GM18870 (cell line): ENCODE measurements around the gene STING1.

Source experiments
- ATAC-seq: cut with Tn5 transposase; IDR thresholded peaks from one replicate; pipeline ENCODE4 v1.9.1; 2021; ENCODE audit warnings: moderate library complexity; ENCODE audit not compliant: unreplicated experiment

Gene STING1

DNA sequence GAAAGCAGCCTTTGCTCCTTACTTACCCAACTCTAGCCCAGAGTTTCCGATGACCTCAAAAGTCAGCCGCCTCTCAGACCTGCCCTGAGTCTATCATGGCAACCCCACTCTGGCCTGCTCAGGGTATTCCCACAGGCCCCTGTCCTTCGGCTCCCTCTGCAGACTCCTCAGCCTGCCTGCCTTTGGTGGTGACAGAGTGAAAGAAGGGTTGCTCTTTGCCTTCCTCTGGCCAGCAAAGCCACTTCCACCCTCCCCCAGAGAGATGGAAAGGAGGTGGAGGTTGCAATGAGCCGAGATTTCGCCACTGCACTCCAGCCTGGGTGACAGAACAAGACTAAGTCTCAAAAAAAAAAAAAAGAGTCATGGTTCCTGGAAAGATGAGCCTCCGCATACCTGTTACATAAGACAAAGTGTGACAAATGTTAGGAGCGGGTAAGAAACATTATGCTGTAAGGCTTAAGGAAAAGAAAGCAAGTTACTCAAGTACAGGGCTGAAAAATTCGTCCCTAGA is 14.1 kb downstream of the STING1 start:
- no peak for ATAC-seq

DNA sequence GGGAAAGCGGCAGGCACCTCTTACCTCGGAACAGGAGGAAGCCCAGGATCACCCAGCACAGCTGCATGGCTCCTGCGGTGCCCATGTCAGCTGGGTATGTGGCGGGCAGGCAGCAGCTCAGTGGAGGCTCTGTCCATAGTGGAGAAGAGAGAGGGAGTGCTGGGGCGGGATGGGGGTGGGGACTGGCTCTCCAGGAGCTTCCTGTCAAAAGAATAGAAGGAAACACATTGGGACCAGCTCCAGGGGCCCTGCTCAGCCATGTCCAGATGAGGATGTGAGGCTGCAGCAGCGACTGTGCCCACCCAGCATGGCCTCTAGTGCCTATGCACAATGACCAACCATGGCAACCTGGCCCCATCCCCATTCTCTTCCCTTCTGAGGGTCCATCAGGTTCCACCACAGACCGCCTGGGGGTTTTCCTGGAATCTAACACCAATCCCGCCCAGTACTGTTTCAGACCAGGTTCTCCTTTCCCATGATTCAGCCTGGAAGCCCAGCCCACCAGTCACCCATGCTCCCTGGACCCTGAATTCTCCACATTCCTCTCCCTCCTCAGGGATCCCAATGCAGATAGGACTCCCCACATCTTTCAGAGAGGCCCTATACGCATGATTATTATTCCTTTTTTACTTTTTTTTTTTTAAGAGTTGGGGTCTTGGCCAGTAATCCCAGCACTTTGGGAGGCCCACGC is 19.8 kb downstream of the STING1 start, which contains the start of gene ECSCR:
ECSCR (minus strand) TSS at position 158 of the 691 bp plus-strand sequence; CDS start at position 85, 73 bp downstream.
- ATAC-seq = no peak

DNA sequence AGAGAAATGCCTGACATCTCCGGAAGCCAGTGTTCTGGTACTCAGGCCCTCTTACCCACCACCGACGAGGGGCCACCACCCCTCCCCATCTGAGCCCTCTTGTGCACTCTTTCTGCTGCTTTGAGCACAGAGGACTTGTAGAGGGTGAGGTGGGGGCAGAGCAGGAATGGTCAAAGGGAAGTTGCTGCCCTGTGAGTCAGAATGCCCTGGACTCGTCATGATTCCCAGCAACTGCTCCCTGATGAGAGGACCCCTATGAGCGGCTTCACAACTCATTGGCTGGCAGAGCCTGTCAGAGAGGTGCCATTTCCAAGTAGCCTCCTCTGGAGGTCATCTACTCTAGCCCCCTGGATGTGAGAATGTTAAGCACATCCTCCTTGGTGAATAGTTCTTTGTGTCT is 20.9 kb downstream of the STING1 start:
- ATAC-seq = no peak

DNA sequence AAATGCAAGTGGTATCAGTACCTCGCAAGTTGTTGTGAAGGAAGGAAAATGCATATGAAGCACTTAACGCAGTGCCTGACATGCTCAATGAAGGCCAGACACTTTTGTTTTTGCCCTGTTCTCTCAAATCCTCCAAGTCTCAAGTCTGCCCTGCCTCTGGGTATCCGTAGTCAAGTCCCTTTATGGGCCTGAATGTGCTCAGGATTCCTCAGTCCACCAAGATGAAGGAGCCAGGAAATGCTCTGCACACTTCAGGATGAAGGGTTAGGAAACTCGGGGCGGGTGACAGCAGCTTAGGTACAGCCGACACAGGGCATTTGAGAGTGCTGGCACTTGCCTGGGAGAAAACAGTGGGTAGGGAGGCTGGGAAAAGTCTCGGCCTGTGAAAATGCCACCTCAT is 21.4 kb downstream of the STING1 start:
- ATAC-seq = no peak

DNA sequence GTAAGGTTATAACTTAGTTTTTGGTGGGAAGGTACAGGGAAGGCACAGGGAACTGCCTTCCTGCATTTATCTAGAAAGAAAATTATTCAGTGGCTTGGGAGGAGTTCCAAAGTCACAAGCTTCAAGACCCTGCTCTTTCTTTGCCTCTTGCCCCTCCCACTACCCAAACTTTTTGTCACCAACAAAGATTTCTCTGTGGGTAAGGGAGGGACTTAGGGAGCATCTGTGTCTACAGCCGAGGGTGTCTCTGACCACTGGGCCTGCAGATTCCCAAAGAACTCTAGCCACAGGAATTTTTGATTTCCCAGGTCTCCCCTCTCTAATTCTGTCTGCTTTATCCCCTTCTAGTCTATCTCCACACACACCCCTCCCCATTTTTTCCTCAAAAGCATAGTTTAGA is 22.1 kb downstream of the STING1 start:
- ATAC-seq = no peak

DNA sequence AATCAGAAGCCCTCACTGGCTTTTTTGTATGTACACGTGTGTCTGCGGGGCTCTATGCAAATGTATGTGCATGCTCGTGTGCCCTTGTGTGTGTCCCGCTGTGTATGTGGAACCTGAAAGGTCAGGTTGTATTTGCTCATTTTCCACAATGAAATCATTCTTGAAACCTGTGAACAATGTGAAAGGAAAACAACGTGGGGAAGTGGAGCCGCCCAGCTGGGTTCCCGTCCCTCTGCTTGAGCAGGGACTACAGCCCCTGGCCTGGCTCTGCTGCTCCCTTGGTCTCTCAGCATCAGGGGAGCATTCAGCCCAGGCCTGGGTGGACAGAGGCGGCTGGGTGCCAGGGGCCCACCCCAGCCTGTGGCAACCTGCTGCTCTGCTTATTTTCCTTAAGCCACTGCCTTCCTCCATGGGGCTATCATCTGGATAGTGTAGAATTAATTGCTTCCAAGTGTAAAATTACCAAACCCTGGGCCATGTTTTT is 23.1 kb downstream of the STING1 start:
- ATAC-seq = peak; percentile 30

DNA sequence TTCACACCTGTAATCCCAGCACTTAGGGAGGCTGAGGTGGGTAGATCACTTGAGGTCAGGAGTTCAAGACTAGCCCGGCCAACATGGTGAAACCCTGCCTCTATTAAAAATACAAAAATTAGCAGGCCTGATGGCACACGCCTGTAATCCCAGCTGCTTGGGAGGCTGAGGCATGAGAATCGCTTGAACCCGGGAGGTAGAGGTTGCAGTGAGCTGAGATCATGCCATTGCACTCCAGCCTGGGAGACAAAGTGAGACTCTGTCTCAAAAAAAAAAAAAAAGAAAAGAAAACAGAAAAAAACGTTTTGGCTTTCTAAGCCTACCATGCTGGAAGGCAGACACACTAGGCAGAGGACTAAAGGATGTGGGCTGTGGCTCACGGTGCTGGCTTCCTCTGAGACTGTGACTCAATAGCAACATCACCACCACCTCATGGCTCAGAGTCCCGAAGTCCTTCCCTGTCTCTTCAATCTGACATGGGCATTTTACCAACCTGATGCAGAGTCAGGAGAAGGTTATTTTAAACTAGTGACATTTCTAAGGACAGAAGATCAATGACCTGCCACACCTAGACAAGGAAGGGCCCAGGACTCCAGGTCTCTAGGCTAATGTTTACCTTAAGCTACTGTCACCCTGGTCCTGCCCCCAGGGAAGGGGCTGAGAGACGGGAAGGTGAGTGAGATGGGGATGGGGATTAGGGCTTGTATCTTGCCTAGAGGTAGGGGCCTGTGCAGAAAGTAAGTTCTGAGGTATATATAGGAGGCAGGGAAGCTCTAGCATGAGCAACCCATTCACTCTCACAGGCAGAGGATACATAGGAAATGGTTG is 23.8 kb downstream of the STING1 start:
- ATAC-seq = peak; percentile 66

DNA sequence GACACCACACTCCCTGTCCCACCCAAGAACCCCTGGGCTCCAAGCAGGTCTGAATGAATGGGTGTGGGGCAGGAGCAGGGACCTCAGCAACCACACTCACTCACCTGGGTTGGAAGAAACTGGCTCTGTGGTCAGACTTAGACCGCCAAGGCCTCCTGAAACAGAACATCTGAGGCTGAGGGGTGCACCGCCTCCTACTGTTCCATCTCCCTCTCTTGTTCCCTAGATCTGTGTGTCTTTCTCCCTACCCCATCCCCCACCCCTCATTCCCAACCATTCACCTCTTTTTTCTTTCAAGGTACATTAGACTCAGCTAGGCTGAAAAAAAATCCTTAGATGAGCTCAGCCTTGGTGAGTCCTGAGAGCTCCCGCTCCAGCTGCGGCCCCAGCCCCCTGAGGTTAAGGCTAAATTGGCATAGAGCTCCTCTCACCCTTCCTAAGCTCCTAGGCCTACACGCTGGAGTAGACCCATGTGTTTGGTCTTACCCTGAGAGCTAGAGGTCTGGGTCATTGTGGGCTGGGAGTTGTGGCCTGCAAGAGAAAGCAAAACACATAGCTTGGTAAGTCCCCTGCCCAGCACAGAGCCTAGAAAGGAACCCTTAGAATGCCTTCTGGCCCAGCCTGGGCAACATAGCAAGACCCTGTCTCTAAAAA is 24.8 kb downstream of the STING1 start:
- no peak for ATAC-seq

DNA sequence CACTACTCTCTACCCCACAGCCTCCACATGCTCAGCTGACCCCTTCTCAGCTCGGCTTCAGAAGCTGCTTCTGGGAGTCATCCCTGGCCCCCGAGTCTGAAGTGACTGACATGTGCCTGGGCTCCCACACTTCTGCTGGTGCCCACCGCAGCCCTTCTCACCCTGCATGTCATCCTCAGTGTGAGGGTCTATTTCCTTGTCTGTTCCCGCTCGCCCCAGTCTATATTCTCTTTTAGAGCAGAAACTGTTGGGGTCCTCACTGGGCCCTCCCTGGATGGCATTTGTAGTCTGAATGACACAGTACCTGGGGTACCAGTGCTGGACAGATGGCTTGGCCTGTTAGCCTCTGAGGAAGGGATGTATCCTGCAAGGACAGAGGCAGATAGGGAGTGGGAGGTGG is 25.3 kb downstream of the STING1 start:
- no peak for ATAC-seq

DNA sequence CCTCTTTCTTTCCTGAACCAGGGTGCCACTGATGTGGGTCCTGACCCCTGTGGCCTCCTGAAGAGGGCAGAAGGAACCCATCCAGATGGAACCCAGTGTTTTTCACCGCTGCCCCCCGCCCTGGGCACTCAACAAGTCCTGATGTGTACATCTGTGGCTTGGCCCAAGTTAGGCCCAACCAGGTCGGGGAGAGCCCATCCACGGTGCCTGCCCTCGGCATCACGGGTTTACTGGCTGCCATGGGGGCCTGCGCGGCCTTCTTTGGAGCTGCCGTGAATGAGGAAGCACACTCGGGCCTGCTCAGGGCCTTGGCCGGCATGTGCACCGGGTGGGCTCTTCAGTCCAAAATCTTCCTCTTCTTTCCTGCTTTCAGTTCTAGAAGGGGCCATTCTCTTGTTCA is 25.8 kb downstream of the STING1 start:
- ATAC-seq = no peak

DNA sequence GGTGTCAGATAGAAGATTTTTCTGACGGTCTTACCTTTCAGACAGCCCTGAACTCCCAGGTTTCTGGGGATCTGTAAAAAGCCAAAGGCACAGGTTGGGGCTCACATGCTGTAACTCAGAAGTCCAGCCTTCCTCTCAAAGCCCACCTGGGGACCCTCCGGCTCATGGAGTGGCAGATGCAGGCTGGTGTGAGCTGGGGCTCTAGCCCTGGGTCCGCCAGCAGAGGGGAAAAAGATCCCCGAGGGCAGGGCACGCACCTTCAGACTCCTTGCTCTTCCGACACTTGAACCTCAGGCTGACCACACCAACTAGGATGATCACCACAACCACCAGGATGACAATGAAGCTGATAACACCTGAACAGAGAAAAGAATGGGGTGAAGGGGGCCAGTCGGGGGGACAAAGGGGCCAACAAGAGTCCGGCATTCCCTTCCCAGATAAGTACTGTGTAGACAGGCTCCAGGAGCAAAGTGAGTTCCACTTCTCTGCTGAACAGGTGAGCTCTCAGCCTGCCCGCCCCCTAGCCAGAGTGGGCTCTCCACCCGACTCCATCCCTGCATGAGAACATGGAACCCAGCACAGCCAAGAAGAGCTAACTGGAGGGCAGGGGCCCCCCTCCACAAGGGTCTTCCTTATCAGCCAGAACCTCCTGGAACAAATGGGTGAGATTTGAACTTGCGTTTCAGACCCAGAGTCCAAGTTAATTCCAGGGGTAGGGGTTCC is 27.8 kb downstream of the STING1 start:
- no peak for ATAC-seq

DNA sequence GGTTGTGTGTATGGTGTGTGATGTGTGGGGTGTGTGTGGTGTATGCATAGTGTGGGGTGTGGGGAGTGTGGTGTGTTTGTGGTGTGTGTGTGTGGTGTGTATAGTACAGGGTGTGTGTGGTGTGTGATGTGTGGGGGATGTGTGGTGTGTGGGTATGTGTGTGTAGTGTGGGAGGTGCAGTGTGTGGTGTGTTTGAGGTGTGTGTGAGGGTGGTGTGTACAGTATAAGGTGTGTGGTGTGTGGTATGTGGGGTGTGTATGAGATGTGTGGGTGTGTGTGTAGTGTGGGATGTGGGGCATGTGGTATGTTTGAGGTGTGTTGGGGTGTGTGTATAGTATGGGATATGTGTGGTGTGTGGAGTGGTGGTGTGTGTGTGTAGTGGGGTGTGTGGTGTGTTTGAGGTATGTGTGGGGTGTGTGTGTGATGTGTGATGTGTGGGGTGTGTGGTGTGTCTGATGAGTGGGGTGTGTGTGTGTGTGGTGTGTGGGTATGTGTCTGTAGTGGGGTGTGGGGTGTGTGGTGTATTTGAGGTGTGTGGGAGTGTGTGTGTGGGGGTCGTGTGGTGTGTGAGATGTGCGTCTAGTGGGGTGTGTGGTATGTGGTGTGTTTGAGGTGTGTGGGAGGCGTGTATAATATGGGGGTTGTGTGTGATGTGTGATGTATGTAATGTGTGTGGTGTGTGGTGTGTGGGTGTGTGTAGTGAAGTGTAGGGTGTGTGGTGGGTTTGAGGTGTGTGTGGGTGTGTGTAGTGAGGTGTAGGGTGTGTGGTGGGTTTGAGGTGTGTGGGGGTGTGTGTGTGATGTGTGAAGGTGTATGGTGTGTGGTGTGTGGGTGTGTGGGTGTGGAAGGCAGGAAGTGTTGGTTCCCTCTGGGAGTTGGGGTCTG is 28.6 kb downstream of the STING1 start:
- no peak for ATAC-seq

DNA sequence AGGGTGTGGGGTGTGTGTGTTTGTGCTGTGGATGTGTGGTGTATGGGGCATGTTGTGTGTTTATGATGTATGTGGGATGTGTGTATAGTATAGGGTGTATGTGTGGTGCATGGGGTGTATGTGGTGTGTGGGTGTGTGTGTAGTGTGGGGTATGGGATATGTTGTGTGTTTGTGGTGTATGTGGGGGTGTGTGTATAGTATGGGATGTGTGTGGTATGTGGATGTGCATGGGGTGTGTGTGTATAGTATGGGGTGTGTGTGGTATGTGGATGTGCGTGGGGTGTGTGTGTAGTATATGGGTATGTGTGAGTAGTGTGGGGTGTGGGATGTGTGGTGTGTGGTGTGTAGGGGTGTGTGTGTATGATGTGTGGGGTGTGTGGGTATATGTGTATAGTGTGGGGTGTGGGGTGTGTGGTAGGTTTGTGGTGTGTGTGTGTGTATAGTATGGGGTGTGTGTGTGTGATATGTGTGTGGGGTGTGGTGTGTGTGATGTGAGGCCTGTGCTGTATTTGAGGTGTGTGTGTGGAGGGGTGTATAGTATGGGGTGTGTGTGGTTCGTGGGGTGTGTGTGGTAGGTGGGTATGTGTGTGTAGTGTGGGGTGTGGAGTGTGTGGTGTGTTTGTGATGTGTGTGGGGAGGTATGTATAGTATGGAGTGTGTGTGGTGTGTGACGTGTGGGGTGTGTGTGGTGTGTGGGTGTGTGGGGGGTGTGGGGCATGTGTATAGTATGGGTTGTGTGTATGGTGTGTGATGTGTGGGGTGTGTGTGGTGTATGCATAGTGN is 30.5 kb downstream of the STING1 start:
- no peak for ATAC-seq

DNA sequence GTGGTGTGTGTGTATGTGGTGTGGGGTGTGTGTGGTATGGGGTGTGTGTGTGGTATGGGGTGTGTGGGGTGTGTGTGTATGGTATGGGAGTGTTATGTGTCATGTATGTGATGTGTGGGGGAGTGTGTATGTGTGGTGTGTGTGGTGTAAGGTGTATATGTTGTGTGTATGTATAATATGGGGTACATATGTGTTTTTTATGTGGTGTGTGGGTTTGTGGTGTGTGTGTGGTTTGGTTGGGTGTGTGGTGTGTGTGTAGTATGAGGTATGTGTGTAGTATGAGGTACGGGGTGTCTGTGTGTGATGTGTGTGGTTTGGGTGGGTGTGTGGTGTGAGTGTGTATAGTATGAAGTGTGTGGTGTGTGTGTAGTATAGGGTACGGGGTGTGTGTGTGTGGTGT is 31.4 kb downstream of the STING1 start:
- no peak for ATAC-seq

DNA sequence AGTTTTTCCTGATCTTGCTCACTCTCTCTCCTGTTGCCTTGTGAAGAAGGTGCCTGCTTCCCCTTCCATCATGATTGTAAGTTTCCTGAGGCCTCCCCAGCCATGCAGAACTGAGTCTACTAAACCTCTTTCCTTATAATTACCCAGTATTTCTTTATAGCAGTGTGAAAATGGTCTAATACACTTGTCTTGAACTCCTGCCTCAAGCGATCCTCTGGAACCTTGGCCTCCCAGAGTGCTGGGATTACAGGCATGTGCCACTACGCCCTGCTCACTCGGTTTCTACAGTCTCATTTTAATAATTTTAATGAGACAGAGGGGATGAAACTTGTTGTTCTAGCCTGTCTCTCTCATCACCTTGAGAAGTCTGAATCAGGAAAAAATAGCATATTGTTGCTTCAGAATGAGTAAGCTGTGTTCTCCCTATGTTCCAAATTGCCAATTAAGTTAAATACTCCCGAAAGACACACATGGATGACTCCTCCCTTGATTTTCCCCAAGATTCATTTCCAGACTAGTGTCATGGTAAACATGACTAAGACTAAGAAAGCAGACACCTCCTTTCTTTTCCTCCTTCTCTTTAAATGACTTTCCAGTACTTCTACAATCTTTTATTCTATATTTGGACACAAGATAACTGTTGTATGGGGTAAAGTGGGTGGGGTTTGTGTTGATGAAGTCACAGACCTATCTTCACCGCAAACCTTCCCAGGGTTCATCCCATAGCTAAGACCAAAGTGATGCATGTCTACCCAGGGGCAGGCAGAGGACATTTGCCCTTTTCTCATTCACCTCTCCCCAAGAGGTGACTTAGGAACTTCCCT is 35.4 kb downstream of the STING1 start:
- ATAC-seq = peak; percentile 78

DNA sequence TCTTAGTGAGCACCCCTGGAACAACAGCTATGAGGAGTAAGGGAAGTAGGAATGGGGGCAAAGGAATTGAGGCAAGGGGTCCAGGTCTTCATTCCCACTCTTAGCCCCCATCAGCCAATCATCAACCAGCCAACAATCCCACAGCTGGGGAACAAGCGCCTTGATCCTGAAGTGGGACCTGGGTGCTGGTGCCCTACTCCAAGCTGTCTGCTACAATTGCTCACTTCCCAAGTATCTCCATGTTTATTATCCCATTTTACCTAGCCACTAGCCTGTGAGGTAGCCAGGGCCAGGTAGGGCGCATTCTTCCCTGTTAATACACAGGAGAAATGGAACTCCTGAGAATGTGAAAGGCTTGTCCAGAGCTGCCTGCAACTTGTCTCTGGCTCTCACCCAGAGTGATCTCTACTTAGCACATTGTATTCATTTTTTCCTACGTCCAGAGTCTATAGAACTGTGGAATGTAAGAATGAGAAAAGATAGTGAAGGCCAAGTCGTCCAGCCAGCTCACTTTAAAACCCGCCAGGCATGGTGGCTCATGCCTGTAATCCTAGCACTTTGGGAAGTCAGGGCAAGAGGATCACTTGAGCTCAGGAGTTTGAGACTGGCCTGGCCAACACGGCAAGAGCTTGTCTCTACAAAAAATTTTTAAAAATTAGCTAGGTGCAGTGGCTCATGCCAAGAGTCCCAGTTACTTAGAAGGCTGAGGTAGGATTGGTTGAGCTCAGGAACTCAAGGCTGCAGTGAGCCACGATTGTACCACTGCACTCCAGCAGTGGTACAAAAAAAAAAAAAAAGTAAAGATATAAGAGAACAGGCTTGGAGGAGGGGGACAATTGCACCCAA is 37.0 kb downstream of the STING1 start:
- no peak for ATAC-seq

DNA sequence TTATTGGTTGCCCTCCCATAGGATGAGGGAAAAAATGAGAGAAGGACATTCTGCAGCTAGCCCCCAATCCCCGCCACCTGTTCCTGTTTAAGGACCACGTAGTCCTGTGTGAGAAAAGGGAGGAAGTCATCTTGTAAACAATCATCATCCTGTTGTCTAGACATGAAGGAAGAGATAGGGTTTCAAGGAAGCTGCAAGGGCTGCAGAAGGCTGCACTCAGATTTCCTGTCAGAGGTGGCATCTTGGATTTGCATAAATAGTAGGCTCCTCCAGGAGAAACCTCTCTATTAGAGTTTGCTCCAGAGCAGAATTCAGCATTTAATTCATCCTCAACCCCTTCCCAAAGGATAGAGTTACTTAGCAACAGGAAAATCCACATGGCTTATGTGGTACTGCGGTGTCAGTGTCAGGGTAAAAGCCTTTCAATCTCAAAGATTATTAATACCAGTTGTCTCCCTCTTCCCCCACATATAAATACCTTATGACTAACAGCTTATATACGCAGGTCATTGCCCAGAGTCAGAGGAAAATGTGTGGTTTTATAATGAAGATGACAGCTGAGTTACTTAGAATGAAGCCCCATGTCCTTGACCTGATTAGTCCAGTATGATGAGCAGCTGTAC is 38.6 kb downstream of the STING1 start:
- ATAC-seq = no peak
